Measurements from ENCODE around the gene NTRK3.

The NTRK3 gene

GRCh38 chr15:88230823-88231222 is 25.7 kb downstream of the NTRK3 start:
- no peak for DNase-seq

- DNase-seq: no peak
Measured at GRCh38 chr15:88225461-88225860, 31.1 kb downstream of the NTRK3 start.

- DNase-seq: no peak
Measured at GRCh38 chr15:88223084-88223483, 33.5 kb downstream of the NTRK3 start.

GRCh38 chr15:88221836-88222235 is 34.7 kb downstream of the NTRK3 start:
- no peak for DNase-seq

- no peak for DNase-seq
Measured at GRCh38 chr15:88220443-88221335, 35.9 kb downstream of the NTRK3 start.

GRCh38 chr15:88219623-88220022 is 36.9 kb downstream of the NTRK3 start:
- no peak for DNase-seq

GRCh38 chr15:88218557-88219221 is 37.9 kb downstream of the NTRK3 start:
- no peak for DNase-seq

GRCh38 chr15:88215066-88215648 is 41.4 kb downstream of the NTRK3 start:
- no peak for DNase-seq

GRCh38 chr15:88209111-88209510 is 47.4 kb downstream of the NTRK3 start:
- no peak for DNase-seq

- no peak for DNase-seq
Measured at GRCh38 chr15:88208396-88208795, 48.1 kb downstream of the NTRK3 start.

GRCh38 chr15:88207565-88207964 is 49.0 kb downstream of the NTRK3 start:
- no peak for DNase-seq

- DNase-seq: no peak
Measured at GRCh38 chr15:88204584-88204983, 52.0 kb downstream of the NTRK3 start.

- DNase-seq: no peak
Measured at GRCh38 chr15:88202231-88202630, 54.3 kb downstream of the NTRK3 start.

- no peak for DNase-seq
Measured at GRCh38 chr15:88201207-88201606, 55.3 kb downstream of the NTRK3 start.

- no peak for DNase-seq
Measured at GRCh38 chr15:88196961-88197360, 59.6 kb downstream of the NTRK3 start.

- no peak for DNase-seq
Measured at GRCh38 chr15:88194162-88194561, 62.4 kb downstream of the NTRK3 start.

- no peak for DNase-seq
Measured at GRCh38 chr15:88193415-88193814, 63.1 kb downstream of the NTRK3 start.

GRCh38 chr15:88191812-88192165 is 64.8 kb downstream of the NTRK3 start:
- no peak for DNase-seq

GRCh38 chr15:88190232-88190631 is 66.3 kb downstream of the NTRK3 start:
- DNase-seq: no peak

- DNase-seq: no peak
Measured at GRCh38 chr15:88188300-88188699, 68.2 kb downstream of the NTRK3 start.

GRCh38 chr15:88187195-88187594 is 69.3 kb downstream of the NTRK3 start:
- no peak for DNase-seq

GRCh38 chr15:88185584-88185983 is 71.0 kb downstream of the NTRK3 start:
- no peak for DNase-seq

- DNase-seq: no peak
Measured at GRCh38 chr15:88181613-88182012, 74.9 kb downstream of the NTRK3 start.

GRCh38 chr15:88179562-88179961 is 77.0 kb downstream of the NTRK3 start:
- DNase-seq: peak; percentile 2
